ENCODE data around the gene NTSR1. TPM values are rescaled to one million over a fixed set of nuclear protein-coding genes. Genes with fewer than 3 reads are reported as not detected.

The NTSR1 gene
- total RNA-seq, 4 donors from 2014 or later, result 0.04 to 0.13 TPM; not detected in 2

DNA sequence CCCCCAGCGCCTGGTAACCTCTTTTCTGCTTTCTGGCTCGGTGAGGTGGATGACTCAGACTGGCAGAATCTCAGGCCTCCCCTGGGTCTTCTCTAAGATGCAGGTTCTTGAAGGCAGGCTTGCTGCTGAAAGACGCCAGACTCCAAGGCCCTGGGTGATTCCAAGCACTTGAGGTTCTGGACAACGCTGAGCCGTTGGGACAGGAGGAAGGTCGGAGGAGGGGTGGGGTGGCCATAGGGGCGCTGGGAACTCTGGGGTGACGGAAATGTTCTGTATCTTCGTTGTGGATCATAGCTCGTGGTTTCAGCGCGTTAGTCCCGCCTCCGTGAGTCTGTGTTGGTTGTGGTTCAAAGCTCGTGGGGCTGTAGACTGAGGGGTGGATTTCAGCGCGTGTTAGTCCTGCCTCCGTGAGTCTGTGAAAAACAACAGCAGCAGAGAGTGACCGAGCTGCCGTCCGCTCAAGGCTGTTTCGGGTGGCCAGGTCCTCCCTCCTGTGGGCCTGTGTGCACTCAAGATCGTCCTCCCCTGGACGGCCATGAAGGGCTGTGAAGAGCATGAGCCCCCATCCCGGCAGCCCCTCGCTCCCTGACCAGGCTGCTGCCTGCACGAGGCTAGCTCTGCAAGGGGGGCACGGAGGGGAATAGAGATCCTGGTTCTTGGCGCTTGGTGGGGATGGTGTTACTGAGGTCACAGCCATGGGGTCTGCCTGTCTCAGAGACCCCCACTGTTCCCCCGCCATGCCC lies 7.7 kb downstream of the NTSR1 start:
- Histone ChIP-seq H3K27ac (no peak overlapping the region), H3K36me3 (no peaks in the 10 kb centered on the region), H3K4me1 (no peaks in the 10 kb centered on the region), H3K27me3 (peaks cover 19 to 29% (median 23%) of the 10 kb centered on the region in 3 donors), H3K4me3 (no peak overlapping the region), H3K9me3 (no peaks in the 10 kb centered on the region)
- ATAC-seq (no peak), DNase-seq (no peak)
- TF ChIP-seq, protein P1, sequence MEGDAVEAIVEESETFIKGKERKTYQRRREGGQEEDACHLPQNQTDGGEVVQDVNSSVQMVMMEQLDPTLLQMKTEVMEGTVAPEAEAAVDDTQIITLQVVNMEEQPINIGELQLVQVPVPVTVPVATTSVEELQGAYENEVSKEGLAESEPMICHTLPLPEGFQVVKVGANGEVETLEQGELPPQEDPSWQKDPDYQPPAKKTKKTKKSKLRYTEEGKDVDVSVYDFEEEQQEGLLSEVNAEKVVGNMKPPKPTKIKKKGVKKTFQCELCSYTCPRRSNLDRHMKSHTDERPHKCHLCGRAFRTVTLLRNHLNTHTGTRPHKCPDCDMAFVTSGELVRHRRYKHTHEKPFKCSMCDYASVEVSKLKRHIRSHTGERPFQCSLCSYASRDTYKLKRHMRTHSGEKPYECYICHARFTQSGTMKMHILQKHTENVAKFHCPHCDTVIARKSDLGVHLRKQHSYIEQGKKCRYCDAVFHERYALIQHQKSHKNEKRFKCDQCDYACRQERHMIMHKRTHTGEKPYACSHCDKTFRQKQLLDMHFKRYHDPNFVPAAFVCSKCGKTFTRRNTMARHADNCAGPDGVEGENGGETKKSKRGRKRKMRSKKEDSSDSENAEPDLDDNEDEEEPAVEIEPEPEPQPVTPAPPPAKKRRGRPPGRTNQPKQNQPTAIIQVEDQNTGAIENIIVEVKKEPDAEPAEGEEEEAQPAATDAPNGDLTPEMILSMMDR (IDR thresholded peaks at IDR 0.05 in 4 of 5, conservative IDR thresholded peaks at IDR 0.05 in 1 of 5), result no peak
- TF ChIP-seq POLR2A (IDR thresholded peaks at IDR 0.05), result no peak
- intact Hi-C loops (cut with DNase I; ENCODE audit: low total_unique reads) (no loop called here), in situ Hi-C loops (cut with MboI; ENCODE audit: low sequenced_read_pairs in 4 of 4) (no loop called here)

DNA sequence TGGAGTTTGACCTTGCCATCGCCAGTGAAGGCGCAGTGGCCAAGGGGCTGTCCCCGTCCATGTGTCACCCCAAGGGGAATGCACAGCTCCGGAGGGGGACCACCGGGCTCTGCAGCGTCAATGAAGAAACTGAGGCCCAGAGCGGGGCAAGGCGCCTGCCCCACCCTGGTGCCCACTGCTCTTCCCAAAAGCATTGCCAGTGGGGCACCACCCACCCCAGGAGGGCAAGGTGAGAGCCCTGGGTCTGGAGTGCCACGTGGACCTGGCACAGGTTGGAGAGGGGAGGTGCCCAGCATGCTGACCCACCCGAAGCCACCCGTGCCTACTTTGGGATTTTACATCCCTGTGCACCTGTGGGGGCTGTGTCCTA lies 8.3 kb downstream of the NTSR1 start:
- TF ChIP-seq, protein P1 (IDR thresholded peaks at IDR 0.05 in 4 of 5, conservative IDR thresholded peaks at IDR 0.05 in 1 of 5), result no peak
- no peak for TF ChIP-seq POLR2A (IDR thresholded peaks at IDR 0.05)
- DNase-seq (no peak), ATAC-seq (no peak)
- intact Hi-C loops (cut with DNase I; ENCODE audit: low total_unique reads), result no loop called here
- H3K4me3 ChIP-seq, result no peak overlapping the region
- in situ Hi-C loops (cut with MboI; ENCODE audit: low sequenced_read_pairs in 4 of 4), result no loop called here
- H3K36me3 ChIP-seq, result no peaks in the 10 kb centered on the region
- no peaks in the 10 kb centered on the region for H3K9me3 ChIP-seq
- H3K27ac ChIP-seq, result no peak overlapping the region
- peaks cover 14 to 27% (median 18%) of the 10 kb centered on the region in 3 donors for H3K27me3 ChIP-seq
- no peaks in the 10 kb centered on the region for H3K4me1 ChIP-seq

DNA sequence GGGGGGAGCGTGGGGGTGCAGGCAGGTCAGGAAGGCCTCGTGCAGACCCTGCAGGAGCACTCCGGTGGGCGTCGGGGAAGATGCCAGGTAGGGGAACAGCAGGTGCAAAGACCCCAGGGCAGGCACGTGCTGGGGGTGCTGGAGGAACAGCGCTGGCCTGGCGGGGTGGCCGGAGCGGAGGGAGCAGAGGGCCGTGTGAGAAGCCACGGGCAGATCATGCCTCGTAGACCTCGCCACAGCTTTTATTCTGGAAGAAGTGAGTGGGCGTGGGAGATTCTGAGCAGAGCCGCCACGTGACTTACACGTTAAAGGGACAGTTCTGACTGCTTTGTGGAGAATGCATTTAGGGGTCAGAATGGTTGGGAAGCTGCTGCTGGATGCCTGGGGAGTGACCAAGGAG lies 9.3 kb downstream of the NTSR1 start:
- no peak overlapping the region for H3K27ac ChIP-seq
- TF ChIP-seq POLR2A (IDR thresholded peaks at IDR 0.05), result no peak
- TF ChIP-seq, protein P1 (IDR thresholded peaks at IDR 0.05 in 4 of 5, conservative IDR thresholded peaks at IDR 0.05 in 1 of 5), result no peak
- H3K4me1 ChIP-seq, result no peaks in the 10 kb centered on the region
- in situ Hi-C loops (cut with MboI; ENCODE audit: low sequenced_read_pairs in 4 of 4) (no loop called here), intact Hi-C loops (cut with DNase I; ENCODE audit: low total_unique reads) (no loop called here)
- peaks cover 17 to 36% (median 26%) of the 10 kb centered on the region in 3 donors for H3K27me3 ChIP-seq
- H3K9me3 ChIP-seq, result no peaks in the 10 kb centered on the region
- H3K36me3 ChIP-seq, result no peaks in the 10 kb centered on the region
- H3K4me3 ChIP-seq, result no peak overlapping the region
- DNase-seq (no peak), ATAC-seq (no peak)

GRCh38 chr20:62718546-62718945 lies 9.9 kb downstream of the NTSR1 start:
- Histone ChIP-seq H3K4me1 (no peaks in the 10 kb centered on the region), H3K27ac (no peak overlapping the region), H3K27me3 (peaks cover 17 to 36% (median 26%) of the 10 kb centered on the region in 3 donors), H3K36me3 (no peaks in the 10 kb centered on the region), H3K4me3 (no peak overlapping the region), H3K9me3 (no peaks in the 10 kb centered on the region)
- no peak for DNase-seq
- ATAC-seq, result no peak
- in situ Hi-C loops (cut with MboI; ENCODE audit: low sequenced_read_pairs in 4 of 4), result no loop called here
- intact Hi-C loops (cut with DNase I; ENCODE audit: low total_unique reads), result no loop called here
- TF ChIP-seq, protein P1 (IDR thresholded peaks at IDR 0.05 in 4 of 5, conservative IDR thresholded peaks at IDR 0.05 in 1 of 5), result no peak
- TF ChIP-seq POLR2A (IDR thresholded peaks at IDR 0.05), result no peak
